Daoy (cell line): ENCODE data around the gene POLR2L. TPM values are rescaled to one million over a fixed set of nuclear protein-coding genes. Genes with fewer than 3 reads are reported as not detected.

Source experiments
- DNase-seq: peaks from one replicate; pipeline ENCODE4 v3.0.0-alpha.2; 2015; ENCODE audit warnings: low read depth
- total RNA-seq: library from RNA; depleted of rRNA; stranded (reverse); fragments of >200 nt; shearing (Covaris generic); gene quantifications from 2 replicates; pipeline ENCODE4 v1.2.3, GENCODE V29; 2014; rRNA removed

Gene POLR2L
- total RNA-seq, 1 experiment from 2014 or later = 75.7 TPM

DNA sequence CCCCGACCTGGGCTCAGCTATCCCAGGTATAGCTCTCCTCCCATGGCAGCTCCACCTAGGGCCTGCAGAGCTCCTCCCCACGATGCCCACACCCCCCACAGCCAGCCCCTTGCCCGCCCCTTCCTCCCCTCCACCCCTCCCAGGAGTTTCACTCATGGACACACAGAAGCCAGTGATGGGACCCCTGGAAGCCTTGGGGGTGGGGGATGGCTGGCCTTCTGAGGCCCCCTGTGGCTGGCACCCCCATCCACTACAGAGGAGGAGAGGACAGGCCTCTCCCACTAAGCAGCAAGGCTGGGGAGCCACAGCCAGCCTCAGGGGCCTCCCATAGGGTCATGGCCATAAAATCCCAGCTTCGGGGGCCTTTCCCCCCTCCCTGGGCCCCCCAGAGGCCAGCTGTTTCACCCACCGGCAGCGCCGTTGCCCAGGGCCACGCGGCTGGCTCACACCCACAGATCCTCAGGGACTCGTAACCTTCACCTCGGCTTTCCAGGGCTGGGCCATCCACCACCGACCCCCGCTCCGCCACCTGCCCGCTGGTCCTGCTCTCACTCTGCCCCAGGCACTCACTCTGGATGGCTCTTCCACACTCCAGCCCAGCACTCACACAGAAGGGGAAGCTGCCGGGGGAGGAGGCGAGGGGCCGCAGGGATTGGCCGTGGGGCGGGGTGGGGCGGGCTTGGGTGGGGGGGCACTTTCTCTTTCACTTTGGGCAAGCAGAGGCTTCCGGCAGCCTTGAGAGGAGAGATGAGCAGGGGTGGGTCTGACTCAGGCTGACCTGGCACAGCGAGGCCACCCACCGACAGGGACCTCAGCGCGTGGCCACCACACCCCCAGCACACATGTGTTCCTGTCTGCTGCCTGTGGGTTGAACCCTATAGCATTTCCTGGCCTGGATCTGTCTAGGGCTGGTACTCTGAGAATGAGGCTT is 46.4 kb downstream of the POLR2L start:
- peak; percentile 96 for DNase-seq

- DNase-seq = no peak
Observed at GRCh38 chr11:794766-795633, 47.3 kb downstream of the POLR2L start.

- DNase-seq = no peak
Observed at GRCh38 chr11:794013-794765, 48.1 kb downstream of the POLR2L start.

DNA sequence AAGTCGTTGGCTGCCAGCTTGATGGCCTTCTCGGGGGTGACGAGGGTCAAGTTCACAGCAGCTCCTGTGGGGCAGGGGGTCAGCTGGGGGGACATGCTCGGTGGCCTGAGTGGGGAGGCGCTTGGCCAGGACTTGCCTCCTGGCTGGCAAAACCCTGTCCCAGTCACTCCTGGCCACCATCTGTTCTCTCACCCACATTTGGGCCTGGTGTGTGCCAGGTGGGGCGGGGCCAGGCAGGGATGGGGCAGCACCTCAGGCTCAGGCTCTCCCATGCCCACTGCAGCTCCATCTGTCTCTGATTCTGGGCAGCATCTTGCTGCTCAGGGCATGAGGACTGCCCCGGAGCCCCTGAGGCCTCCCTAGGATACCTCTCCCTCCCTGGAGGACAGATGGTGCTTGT is 48.8 kb downstream of the POLR2L start:
- no peak for DNase-seq

- no peak for DNase-seq
Observed at GRCh38 chr11:792873-793272, 49.5 kb downstream of the POLR2L start.

DNA sequence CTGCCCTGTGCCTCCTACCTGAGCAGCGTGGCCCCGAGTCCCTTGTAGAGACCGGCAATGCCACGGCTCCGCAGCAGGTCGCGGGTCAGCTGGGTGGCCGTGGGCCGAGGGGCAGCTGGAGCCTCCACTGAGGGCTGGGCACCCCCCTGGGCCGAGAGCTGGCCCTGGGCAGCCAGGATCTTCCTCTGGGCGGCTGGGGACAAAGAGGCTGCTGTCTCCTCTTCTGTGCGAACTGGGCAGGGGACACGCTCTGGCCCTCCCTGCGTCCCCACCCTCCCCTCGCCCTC is 49.9 kb downstream of the POLR2L start:
- DNase-seq = no peak

GRCh38 chr11:791658-792534 is 50.4 kb downstream of the POLR2L start:
- no peak for DNase-seq

DNA sequence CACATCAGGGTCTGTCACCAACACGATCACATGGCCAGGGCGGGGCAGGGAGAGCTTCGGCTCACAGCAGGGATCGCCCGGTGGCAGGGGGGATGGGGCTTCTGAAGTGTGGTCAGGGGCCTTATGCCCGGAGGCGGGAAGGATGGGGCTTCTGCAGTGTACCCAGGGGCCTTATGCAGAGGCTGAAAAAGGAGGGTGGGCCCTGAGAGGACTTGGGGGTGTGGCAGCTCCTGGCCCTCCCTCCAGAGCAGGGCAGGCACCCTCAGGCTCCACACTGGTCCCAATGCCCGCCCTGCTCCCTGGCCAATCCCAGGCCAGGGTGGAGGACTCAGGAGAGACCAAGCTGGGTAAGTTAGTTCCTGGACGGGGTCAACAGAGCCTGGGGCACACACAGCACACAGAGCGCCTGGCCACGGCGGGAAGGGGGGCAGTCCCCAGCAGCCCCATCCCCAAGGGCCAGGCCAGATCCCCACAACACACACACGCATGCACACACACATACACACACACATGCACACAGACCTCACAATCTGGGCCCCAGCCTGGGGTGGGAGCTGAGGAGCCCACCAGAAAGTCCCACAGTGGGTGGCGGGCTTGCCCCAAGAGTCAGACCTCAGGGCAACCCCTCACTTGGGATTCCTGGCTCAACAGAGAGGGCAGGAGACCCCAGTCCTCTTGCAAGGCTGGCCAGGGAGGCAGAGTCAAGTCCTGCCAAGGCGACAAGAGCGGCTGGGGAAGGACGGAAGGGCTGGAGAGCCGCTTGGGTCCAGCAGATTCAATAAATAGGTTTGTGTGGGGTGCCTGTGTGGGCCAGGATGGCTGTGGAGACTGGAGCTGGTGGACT is 51.4 kb downstream of the POLR2L start:
- peak; percentile 52 for DNase-seq

DNA sequence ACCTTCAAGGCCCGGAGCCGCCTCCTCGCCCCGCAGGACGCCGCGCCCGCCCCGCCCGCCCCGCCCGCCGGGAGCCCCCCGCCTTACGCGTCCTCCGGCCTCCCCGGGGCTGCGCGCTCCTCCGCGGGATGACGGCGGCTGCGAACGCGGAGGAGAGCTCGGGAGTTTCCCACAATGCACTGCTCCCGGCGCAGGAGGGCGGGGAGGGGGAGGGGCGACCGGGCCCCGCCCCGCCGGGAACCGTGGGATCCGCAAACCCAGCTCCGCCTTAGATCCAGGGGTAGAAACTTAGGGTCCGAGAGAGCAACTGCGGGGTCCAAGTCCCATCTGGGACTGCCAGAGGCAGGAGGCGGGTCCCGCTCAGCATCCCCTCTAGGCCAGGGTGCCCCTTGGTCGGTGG is 52.4 kb downstream of the POLR2L start, which contains the start of gene CEND1:
Gene CEND1, minus strand, starts transcription at position 148 of the 400 bp plus-strand sequence. CDS start 1,514 bp downstream, outside the sequence.
- DNase-seq = peak; percentile 61

Other genes with a start within 250 kb of the POLR2L start
- 6.7 and 14.5 TPM in 2 replicates for gene IRF7, start 226.6 kb downstream of the POLR2L start, total RNA-seq
- not detected in 2 replicates for gene CDHR5, start 217.6 kb downstream of the POLR2L start, total RNA-seq
- gene SCT, start 215.3 kb downstream of the POLR2L start, total RNA-seq = not detected in 2 replicates
- gene DRD4, start 205.3 kb downstream of the POLR2L start, total RNA-seq = not detected in 2 replicates
- 21.7 and 25.5 TPM in 2 replicates for gene DEAF1, start 147.3 kb downstream of the POLR2L start, total RNA-seq
- 7.5 and 15.8 TPM in 2 replicates for gene TMEM80, start 146.7 kb downstream of the POLR2L start, total RNA-seq
- gene EPS8L2, start 136.3 kb downstream of the POLR2L start, total RNA-seq = 1.8 and 5.4 TPM in 2 replicates
- 319 and 455 TPM in 2 replicates for gene TALDO1, start 95.1 kb downstream of the POLR2L start, total RNA-seq
- 17.3 and 18.4 TPM in 2 replicates for gene GATD1, start 65.0 kb downstream of the POLR2L start, total RNA-seq
- gene CEND1, start 52.4 kb downstream of the POLR2L start, total RNA-seq = 0.51 and 1.2 TPM in 2 replicates
- gene SLC25A22, start 44.2 kb downstream of the POLR2L start, total RNA-seq = 11.8 and 14.1 TPM in 2 replicates
- gene PIDD1, start 37.3 kb downstream of the POLR2L start, total RNA-seq = 3.5 and 10.4 TPM in 2 replicates
- gene RPLP2, start 32.6 kb downstream of the POLR2L start, total RNA-seq = 693 and 756 TPM in 2 replicates
- gene PNPLA2, start 23.6 kb downstream of the POLR2L start, total RNA-seq = 10.9 and 24.2 TPM in 2 replicates
- 5.3 and 9.0 TPM in 2 replicates for gene CRACR2B, start 14.6 kb downstream of the POLR2L start, total RNA-seq
- 246 and 253 TPM in 2 replicates for gene CD151, start 9.6 kb downstream of the POLR2L start, total RNA-seq
- gene TSPAN4, start 323 bp upstream of the POLR2L start, total RNA-seq = 29.3 and 37.3 TPM in 2 replicates
- gene CHID1, start 68.3 kb upstream of the POLR2L start, total RNA-seq = 38.5 TPM in 2 replicates
- 14.3 and 15.8 TPM in 2 replicates for gene AP2A2, start 83.3 kb upstream of the POLR2L start, total RNA-seq
- gene MUC6, start 194.2 kb upstream of the POLR2L start, total RNA-seq = not detected in 2 replicates
- not detected in 2 replicates for gene MUC2, start 232.3 kb upstream of the POLR2L start, total RNA-seq